ENCODE data around the gene SEC14L1. TPM values are rescaled to one million over a fixed set of nuclear protein-coding genes. Genes with fewer than 3 reads are reported as not detected.

SEC14L1 gene
- total RNA-seq, 1 experiment from 2014 or later = 25.5 TPM

DNA sequence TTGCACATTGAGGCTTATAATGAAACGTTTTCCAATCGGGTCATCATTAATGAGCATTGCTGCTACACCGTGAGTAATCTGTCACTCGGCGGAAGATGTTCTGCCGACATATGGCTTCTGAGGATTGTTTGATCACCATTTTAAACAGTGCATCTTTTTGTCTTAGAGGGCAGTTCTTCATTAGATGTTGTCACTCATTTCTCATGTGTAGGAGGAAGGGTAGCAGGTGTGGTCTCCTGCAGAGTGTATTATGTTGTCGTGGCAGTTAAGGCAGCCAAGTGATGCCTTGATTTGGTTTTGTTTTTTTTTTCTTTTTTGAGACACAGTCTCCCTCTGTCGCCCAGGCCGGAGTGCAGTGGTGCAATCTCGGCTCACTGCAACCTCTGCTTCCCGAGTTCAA is 50.5 kb downstream of the SEC14L1 start:
- DNase-seq (ENCODE audit: low read depth) = no peak

DNA sequence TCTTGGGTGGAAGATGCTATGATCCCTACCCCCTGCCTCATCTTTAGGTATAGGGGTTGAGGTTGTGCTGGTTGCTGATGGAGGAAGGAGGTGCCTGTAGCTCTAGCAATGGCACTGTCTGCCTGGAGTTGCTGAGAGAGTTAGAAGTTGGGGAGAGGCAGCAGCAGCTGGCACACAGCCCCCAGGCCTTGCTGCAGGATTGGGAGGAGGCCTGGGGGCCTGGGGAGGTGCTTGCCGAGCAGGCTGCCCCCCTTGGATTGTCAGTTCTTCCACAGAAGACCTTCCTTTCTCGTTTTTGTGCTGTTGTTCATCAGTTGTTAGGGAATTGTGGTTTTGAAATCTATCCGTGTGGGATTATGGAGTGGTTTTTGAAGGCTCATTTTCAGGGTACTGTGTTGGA is 52.9 kb downstream of the SEC14L1 start:
- DNase-seq (ENCODE audit: low read depth) = no peak

DNA sequence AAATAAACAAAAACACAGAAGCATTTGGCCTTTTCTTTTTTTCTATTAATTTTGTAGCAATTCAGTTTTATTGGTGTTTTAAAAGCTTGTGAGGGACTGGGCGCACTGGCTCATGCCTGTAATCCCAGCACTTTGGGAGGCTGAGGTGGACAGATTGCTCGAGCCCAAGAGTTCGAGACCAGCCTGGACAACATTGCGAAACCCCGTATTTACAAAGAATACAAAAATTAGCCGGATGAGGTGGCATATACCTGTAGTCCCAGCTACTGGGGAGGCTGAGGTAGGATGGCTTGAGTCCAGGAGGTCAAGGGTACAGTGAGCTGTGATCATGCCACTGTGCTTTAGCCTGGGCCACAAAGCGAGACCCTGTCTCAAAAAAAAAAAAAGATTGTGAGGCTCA is 53.4 kb downstream of the SEC14L1 start:
- no peak for DNase-seq (ENCODE audit: low read depth)

DNA sequence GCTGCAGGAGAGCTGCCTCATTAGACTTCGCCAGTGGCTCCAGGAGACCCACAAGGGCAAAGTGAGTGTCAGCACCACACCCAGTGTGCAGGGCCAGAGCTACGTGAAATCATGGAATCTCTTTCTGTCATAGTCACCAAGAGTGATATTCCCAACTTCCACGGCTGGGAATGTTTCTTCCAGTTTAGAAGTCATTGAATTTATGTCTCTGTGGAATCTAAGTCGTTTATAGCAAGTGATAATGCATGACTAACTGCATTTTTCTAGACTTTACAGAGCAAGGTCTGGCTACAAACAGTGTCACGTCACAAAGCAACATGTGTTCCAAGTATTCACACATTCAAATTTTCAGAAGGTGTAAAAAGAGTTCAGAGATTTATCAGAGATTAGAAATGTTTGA is 55.5 kb downstream of the SEC14L1 start:
- no peak for DNase-seq (ENCODE audit: low read depth)

DNA sequence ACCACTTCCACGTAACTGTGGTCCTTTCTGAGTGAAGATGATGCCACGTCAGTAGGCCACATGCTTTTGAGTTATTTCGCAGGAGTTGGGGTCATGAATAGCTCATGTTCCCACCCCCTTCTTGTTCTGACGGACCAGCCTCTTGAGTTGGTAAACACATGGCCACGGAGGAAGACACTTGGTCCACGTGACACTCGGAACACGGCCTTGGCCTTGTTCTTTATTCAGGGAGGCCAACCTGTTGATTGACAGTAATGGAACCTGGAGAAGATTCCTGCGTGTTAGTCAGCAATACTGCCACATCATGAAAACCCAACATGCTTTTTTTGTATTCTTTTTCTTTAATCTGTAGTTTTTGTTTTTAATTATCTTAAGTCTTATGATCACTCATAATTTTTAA is 56.3 kb downstream of the SEC14L1 start:
- no peak for DNase-seq (ENCODE audit: low read depth)

DNA sequence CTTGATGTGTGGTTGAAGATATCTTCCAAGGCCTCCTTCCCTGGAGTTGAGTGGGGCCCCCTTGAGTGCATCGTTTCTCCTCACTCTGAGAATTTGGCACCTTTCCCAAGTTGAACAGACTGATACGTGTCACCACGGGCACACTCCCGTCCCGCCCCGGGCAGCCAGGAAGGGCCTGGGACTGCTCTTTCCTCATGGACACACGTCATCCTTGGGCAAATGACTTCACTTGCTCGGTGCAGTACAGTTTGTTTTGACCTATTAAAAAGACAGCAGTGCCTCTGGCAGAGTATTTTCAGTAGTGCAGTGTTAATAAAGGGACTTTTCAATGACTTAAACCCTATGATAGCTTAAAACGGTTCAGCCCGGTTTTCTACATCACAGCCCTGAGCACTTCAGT is 59.9 kb downstream of the SEC14L1 start:
- DNase-seq (ENCODE audit: low read depth) = no peak

DNA sequence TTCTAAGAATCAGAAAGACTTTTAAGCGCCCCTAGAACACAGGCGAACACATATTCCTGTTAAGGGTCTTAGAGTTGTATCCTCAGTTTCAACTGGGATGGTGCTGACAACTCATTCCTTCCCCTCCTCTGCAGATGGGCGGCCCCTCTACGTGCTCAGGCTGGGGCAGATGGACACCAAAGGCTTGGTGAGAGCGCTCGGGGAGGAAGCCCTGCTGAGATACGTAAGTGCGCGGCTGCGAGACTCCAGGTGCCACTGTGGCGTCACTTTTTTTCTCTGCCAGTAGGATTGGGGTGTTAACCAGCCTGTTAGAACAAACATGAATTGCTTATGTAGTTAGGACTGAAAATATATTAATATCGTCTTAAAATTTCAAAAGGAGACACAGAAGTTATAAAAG is 62.7 kb downstream of the SEC14L1 start:
- DNase-seq (ENCODE audit: low read depth) = no peak

DNA sequence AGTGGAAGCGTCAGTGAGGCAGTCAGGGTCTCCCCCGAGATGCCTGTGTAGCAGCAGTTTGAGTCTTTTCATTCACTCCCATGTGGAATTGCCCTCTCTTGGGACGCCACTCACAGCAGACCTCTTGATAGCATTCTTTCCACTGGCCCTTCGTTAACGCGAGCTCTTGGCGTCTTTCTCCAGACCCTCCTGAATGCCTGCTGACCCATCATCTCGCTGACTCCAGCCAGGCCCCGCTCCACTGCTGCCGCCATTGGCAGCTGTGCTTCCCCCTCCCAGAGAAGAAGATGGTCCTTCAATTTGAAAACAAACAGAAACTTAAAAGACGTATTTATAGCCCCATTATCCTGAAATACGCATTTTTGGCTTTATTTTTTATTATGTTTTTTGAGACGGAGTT is 63.1 kb downstream of the SEC14L1 start:
- no peak for DNase-seq (ENCODE audit: low read depth)

DNA sequence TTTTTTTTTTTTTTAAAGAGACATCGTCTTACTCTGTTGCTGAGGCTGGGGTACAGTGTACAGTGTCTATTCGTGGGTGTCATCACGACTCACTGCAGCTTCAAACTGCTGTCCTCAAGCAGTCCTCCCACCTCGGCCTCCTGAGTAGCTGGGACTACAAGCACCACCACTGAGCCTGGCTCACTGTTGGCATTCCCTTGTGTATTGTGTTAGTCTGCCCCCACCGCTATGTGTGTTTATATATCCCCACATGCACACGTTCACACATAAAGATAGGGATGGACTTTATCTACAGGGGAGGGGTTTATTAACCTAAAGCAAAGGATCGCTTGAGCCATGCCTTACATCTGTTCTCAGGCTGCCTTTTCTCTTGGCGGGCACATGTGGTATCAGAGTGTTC is 63.8 kb downstream of the SEC14L1 start:
- no peak for DNase-seq (ENCODE audit: low read depth)

DNA sequence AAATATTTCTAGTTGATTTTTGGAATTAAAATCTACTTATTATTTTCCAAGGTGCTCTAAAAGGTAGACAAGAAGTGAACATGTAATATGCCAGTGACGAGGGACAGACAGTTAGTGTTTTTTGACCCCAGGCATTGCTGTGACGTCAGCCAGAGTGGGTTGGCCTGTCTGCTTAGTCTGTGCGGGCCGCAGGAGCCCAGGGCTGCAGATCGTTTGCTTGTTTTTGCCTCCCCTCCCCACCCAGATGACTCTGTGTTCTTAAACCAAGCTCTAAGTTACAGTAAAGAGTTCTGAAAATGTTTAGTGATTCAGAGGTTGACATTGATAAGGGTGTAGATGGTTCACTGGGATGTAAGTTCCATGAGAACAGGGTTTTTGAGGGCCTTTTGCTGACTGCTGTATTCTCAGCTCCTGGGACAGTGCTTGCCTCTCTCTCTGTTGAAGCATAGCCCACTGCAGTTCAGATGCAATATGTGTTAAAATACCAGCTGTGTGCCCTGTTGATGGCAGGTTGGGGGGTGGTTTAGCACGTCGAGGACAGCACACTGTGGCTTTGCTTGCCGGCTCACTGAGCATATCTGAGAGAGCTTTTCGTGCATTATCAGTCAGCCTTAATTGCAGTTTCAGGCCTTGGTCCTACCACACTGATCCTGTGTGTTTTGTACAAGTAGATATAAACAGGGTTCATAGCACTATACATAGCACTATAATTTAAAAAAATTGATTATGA is 64.8 kb downstream of the SEC14L1 start:
- no peak for DNase-seq (ENCODE audit: low read depth)

DNA sequence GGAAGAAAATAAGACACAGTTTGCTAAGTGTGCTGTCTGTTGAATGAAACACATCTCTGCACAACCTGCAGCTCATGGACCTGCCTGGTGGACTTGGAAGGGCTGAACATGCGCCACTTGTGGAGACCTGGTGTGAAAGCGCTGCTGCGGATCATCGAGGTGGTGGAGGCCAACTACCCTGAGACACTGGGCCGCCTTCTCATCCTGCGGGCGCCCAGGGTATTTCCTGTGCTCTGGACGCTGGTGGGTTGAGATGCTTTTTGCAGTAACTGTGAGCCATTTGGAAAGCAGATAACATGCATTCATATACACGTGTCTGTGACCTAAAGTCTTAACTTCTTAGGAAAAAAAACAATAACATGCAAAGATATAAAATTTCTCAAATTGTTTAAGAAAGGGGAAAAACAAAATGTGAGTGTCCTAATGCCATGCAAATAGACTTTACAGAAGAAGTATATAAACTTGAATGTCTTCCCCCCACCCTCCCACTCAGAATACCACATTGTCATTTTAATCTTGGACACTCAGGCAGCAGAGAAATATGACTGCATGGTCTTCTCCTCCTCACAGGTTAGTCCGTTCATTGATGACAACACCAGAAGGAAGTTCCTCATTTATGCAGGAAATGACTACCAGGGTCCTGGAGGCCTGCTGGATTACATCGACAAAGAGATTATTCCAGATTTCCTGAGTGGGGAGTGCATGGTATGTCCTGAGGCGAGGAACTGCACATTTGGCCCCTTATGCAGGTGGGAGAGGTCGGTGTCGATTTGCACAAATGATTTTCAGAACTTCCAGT is 65.6 kb downstream of the SEC14L1 start:
- DNase-seq (ENCODE audit: low read depth) = no peak

DNA sequence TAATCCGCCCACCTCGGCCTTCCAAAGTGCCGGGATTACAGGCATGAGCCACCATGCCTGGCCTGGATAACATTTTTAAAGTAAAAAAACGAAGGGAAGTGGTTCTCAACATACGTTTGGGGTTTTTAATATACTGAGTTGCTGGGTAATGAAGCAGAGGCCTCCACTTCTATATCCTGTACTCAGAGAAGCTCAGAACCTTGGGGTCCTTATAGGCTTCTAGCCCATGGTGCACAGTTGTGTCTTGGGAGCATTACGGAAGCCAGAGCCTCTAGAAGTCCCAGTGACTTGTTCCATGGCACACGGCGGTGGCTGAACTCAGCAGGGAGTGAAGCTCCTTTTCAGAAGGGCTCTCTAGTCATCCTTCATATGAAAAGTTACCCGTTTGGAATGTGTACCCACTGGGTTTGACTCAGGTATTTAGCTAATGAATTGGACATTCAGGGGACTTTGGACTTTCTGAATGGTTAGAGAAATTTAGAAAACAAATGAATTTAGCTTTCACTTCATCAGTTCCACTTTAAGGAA is 67.0 kb downstream of the SEC14L1 start:
- no peak for DNase-seq (ENCODE audit: low read depth)

DNA sequence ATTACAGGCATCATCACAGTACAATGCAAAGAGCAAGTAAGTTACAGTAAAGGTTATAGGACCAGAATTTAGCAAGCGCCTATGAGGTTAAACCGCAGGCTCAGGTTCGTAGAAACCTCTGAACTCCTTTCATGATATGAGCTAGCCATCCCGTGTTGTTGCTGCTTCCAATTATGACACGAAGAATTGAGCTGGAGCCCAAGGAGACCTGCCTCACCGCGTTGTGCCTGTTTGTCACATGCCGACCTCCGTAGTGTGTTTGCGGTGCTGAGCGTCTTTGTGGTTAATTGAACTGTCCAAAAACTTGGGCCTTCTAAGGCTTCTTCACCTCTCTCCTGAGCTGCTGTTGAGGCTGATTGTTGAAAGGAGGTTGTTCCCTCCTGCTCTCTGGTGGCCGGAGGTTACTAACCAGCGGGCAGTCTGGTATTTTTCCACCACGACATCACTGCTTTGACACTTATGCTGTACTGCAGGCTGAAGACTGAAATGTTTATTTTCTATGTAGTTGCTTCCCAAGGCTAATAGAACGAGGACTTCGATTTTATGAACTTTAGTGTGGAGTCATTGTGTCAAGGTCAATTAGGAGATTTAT is 67.5 kb downstream of the SEC14L1 start:
- no peak for DNase-seq (ENCODE audit: low read depth)

DNA sequence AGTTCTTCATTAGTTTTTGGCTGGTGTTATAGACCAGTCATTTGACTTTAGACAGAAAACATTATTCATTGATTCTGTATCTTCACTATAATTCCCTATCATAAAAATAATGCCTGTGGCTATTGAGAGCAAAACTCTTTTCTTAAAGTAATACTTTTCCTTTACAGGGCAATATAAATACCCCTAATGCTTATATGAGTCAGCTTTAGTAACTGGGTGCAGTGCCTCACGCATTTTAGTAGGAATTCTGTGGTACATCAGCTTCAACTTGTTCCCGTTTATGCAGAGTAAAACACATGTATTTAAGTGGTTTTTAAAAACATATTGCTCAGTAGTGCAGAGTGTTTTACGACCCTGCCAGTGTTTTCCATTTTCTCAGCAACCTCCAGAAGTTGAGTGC is 68.1 kb downstream of the SEC14L1 start:
- DNase-seq (ENCODE audit: low read depth) = no peak

DNA sequence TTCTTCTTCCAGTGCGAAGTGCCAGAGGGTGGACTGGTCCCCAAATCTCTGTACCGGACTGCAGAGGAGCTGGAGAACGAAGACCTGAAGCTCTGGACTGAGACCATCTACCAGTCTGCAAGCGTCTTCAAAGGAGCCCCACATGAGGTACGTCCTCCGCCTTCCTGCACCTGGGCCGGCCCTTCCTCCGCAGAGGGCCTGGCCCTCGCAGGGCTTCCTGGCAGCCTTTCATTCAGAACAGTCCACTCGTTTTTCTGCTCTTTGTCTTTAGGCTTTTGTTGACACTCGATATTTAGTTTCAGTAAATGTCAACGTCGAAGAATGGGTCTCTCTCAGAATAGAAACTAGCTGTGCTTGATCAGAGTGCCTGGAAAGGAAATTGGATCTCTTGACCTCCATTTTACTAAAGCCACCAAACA is 68.6 kb downstream of the SEC14L1 start:
- no peak for DNase-seq (ENCODE audit: low read depth)

DNA sequence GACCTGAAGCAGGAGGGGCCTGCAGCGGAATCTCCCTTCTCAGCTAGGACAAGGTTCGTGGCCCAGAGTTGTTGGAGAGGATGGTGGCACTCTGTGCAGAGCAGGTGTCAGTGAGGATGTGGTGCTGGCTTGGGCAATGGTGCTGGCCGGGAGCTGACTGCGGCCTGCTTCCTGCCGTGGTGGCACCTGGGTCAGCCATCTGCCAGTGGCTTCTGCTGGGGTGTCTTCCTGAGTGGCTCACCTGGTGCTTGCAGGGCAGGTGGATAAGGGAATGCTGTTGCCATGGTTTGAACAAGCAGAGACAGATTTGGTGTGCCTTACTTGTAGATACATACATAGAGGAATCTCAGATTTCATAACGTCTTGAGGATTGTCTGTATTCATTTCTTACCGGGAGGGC is 69.6 kb downstream of the SEC14L1 start:
- DNase-seq (ENCODE audit: low read depth) = no peak

DNA sequence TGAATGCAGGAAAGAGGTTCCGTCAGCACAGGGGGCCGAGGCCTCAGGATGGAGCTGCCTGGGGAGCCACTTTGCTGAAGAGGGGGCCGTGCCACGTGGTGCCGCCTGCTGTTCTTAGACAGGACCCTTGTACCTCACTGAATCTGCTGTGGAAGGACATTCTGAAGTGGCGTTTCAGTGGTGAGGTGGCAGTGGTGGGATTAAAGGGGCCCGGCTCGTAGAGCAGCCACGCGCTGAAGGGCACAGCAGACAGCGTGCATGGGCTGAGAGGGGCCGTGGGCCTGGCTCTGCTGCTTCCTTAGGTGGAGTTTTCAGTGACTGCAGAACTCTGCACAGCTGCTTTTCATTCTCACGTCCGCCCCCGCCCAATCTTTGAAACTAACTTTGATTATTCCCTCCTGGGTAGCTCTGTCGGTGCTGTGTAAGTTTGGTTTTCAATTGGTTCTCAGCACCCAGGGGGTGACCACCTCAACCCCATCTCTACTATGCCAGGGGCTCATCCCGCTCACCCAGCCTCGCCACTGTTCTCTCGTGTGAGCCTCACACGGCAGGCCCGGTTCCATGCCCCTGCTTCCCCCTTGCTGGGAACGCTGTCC is 70.3 kb downstream of the SEC14L1 start:
- DNase-seq (ENCODE audit: low read depth) = no peak

DNA sequence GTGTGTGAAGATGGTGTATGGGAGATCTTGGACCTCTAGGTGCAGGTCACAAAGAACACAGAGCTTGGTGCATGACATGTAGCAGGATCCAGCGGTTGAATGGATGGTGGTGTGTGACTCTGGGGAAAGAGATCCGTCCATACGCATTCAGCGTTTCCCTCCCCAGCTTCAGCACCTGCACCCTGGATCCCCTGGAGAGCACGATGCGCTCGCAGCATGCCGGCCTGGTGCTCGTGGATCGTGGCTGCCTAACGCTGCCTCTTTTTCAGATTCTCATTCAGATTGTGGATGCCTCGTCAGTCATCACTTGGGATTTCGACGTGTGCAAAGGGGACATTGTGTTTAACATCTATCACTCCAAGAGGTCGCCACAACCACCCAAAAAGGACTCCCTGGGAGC is 70.9 kb downstream of the SEC14L1 start:
- DNase-seq (ENCODE audit: low read depth) = no peak

DNA sequence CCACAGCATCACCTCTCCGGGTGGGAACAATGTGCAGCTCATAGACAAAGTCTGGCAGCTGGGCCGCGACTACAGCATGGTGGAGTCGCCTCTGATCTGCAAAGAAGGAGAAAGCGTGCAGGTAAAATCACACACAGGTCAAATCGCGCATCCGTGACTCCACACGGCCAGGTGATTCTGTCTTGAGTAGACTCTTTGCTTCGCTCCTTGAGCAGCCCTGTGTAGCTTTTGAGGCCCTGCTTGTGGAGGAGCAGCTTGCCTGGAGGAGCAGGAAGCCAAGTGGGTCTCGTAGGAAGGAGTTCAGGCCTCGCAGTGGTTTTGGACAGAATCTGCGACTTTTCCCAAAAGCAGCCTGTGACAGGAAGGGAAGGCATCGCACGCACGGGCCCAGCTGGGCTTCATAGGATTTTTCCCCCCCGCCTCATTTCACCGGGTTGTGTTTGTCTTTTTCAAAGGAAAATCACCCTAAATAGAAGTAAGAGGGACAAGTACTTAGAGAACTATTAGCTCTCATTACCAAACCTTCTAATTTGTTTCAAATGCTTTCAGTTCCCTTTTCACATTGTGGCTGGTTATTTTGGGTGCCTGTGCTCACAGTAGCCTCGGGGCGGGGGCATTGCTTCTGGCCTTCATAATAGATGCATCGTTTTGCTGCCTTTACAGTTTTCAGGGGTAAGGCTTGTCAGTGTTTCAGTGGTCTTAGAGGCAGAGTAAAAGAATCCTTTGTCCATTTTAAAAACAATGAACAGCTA is 71.5 kb downstream of the SEC14L1 start:
- DNase-seq (ENCODE audit: low read depth) = no peak

DNA sequence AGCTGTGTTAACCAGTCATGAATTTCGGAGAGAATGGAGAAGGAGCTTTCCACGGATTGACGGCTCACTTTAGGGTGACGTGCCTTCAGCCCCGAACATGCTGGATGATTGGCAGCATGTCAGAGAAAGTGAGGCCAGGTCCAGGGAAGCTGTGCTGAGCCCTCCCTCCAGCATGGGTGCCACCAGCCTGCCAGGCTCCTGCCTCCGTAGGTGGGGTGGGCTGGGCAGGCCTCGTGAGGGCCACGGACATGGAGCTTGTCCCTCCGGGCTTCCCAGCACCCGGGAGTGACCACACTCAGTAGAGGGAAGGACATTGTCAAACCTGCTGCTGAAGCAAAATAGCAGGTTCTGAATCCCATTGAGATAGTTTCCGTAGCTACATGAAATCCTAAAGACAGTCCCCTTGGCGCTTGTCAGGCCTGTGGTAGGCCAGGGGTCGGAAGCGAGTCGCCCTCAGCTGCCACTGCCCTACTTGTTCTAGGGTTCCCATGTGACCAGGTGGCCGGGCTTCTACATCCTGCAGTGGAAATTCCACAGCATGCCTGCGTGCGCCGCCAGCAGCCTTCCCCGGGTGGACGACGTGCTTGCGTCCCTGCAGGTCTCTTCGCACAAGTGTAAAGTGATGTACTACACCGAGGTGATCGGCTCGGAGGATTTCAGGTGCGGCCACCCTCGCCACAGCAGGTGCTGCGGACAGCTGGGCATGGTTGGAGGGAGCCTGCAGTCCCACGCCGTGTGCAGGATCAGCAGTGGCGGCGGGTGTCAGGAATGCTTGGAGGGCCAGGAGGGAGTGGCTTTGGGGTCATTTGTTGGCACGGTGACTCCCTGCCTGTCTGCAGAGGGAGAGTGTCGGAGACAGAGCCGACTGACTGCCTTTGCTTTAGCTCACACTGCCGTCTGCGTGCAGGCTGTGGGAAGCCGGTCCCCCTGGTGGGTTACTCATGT is 72.3 kb downstream of the SEC14L1 start:
- DNase-seq (ENCODE audit: low read depth) = no peak

DNA sequence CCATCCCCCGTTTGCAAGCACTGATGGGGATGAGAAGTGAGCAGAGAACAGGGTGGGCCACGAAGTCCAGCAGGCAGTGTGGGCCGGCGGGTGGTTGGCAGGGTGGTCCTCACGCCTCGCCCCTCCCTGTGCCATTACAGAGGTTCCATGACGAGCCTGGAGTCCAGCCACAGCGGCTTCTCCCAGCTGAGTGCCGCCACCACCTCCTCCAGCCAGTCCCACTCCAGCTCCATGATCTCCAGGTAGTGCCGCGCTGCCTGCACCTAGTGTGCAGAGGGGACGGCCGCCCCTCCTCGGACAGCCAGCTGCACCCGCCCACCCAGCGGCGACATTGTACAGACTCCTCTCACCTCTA is 73.0 kb downstream of the SEC14L1 start:
- DNase-seq (ENCODE audit: low read depth) = no peak

Measured in Daoy (cell line).